CD14-positive monocyte (primary cell): ENCODE results near the gene IQCN. TPM values are rescaled to one million over a fixed set of nuclear protein-coding genes. Genes with fewer than 3 reads are reported as not detected.

Experiments used
- DNase-seq, 3 donors: peaks; one replicate each; pipeline ENCODE4 v3.0.0-alpha.2; 2011 to 2022
- H2AFZ ChIP-seq: 2 replicates; pipeline ENCODE4 v1.6.0; 2012; ENCODE audit warnings: mild to moderate bottlenecking, low read depth, low read length, inconsistent platforms; ENCODE audit not compliant: insufficient read depth, poor library complexity, severe bottlenecking
- H3K27ac ChIP-seq, 2 donors: 1 replicate in 1 of 2; 2 replicates in 1 of 2; pipeline ENCODE4 v1.5.1; 2012 to 2013; ENCODE audit warnings: low read length in 2 of 2, control low read depth in 1 of 2, inconsistent platforms in 1 of 2, low read depth in 1 of 2, mild to moderate bottlenecking in 1 of 2
- H3K27me3 ChIP-seq, 2 donors: one replicate each; pipeline versions ENCODE4 v1.6.0 to v1.6.1; 2011 to 2013; ENCODE audit warnings: low read length in 2 of 2; ENCODE audit not compliant: control insufficient read depth in 2 of 2, insufficient read depth in 2 of 2
- H3K36me3 ChIP-seq, 2 donors: replicated peaks in 1 of 2; 1 replicate in 1 of 2; 2 replicates in 1 of 2; pipeline versions ENCODE4 v1.5.1 to v1.6.1; 2012 to 2013; ENCODE audit warnings: low read length in 2 of 2, control low read depth in 1 of 2, inconsistent platforms in 1 of 2, mild to moderate bottlenecking in 1 of 2; ENCODE audit not compliant: insufficient read depth in 2 of 2, control insufficient read depth in 1 of 2
- H3K4me1 ChIP-seq, 2 donors: 1 replicate in 1 of 2; 2 replicates in 1 of 2; pipeline versions ENCODE4 v1.5.1 to v1.6.1; 2012 to 2013; ENCODE audit warnings: low read length in 2 of 2, control low read depth in 1 of 2, inconsistent platforms in 1 of 2, mild to moderate bottlenecking in 1 of 2, moderate library complexity in 1 of 2; ENCODE audit not compliant: insufficient read depth in 2 of 2, control insufficient read depth in 1 of 2
- H3K4me2 ChIP-seq: replicated peaks from 2 replicates; pipeline ENCODE3; 2012; ENCODE audit warnings: low read length, moderate library complexity, mild to moderate bottlenecking; ENCODE audit not compliant: poor library complexity, severe bottlenecking; ENCODE audit errors: extremely low read depth
- H3K4me3 ChIP-seq, 3 experiments: fragments of 200-600 bp in 1 of 3; sonication (generic) in 1 of 3; replicated peaks in 1 of 3; 1 replicate in 2 of 3; 2 replicates in 1 of 3; pipeline ENCODE4 v1.5.1; 2011 to 2013; ENCODE audit warnings: low read length in 3 of 3, mild to moderate bottlenecking in 3 of 3, control low read depth in 2 of 3, low read depth in 2 of 3, inconsistent platforms in 1 of 3, moderate library complexity in 1 of 3
- H3K79me2 ChIP-seq: 2 replicates; pipeline ENCODE4 v1.6.0; 2012; ENCODE audit warnings: mild to moderate bottlenecking, control low read depth, inconsistent platforms, low read length, moderate library complexity; ENCODE audit not compliant: insufficient read depth
- H3K9ac ChIP-seq: 2 replicates; pipeline ENCODE4 v1.6.0; 2017; ENCODE audit warnings: low read length, mild to moderate bottlenecking; ENCODE audit not compliant: insufficient read depth, poor library complexity, severe bottlenecking
- H3K9me3 ChIP-seq, 2 donors: replicated peaks in 1 of 2; 1 replicate in 1 of 2; 2 replicates in 1 of 2; pipeline versions ENCODE4 v1.5.1 to v1.6.1; 2012 to 2013; ENCODE audit warnings: low read length in 2 of 2, control low read depth in 1 of 2; ENCODE audit not compliant: control insufficient read depth in 1 of 2, insufficient read depth in 1 of 2
- H4K20me1 ChIP-seq: 2 replicates; pipeline ENCODE4 v1.6.0; 2012; ENCODE audit warnings: mild to moderate bottlenecking, low read length, control low read depth, moderate library complexity; ENCODE audit not compliant: insufficient read depth
- H3K27ac Mint-ChIP-seq, 7 donors: one replicate each; pipeline ENCODE4 v1.8.0; 2020; ENCODE audit warnings: mild to moderate bottlenecking in 7 of 7, mixed read lengths in 7 of 7, moderate library complexity in 6 of 7, inconsistent platforms in 2 of 7
- H3K27me3 Mint-ChIP-seq, 3 donors: one replicate each; pipeline ENCODE4 v1.8.0; 2021 to 2022; ENCODE audit warnings: low read depth in 3 of 3, mild to moderate bottlenecking in 3 of 3, mixed read lengths in 3 of 3, moderate library complexity in 3 of 3, inconsistent platforms in 1 of 3
- H3K36me3 Mint-ChIP-seq, 2 donors: one replicate each; pipeline ENCODE4 v1.8.0; 2020; ENCODE audit warnings: mixed read lengths in 2 of 2, inconsistent platforms in 1 of 2, mild to moderate bottlenecking in 1 of 2
- H3K4me1 Mint-ChIP-seq: one replicate; pipeline ENCODE4 v1.8.0; 2020; ENCODE audit warnings: mild to moderate bottlenecking, mixed read lengths
- H3K4me3 Mint-ChIP-seq, 2 donors: one replicate each; pipeline ENCODE4 v1.8.0; 2020; ENCODE audit warnings: mild to moderate bottlenecking in 2 of 2, mixed read lengths in 2 of 2, moderate library complexity in 1 of 2
- H3K9me3 Mint-ChIP-seq, 7 donors: one replicate each; pipeline ENCODE4 v1.8.0; 2020 to 2022; ENCODE audit warnings: mixed read lengths in 7 of 7, mild to moderate bottlenecking in 6 of 7, moderate library complexity in 6 of 7, inconsistent platforms in 2 of 7
- WGBS: methylation state at CpG from one replicate; pipeline ENCODE4 v1.1.5; 2013; ENCODE audit warnings: missing lambda C conversion rate; ENCODE audit not compliant: insufficient coverage; 5-methylcytosine and 5-hydroxymethylcytosine counted together
- intact Hi-C, 2 donors: fragments of 100-400 bp; cut with micrococcal nuclease; formaldehyde crosslinking; loops; one replicate each; pipeline versions ENCODE4 v1.15.0 to v1.15.1; 2023
- polyA plus RNA-seq, 3 donors: library from polyadenylated mRNA; depleted of rRNA in 1 of 3; unstranded in 2 of 3; stranded (reverse) in 1 of 3; fragments of 300-500 nt in 2 of 3; fragments of >200 nt in 1 of 3; fragmentation: Illumina TruSeq in 2 of 3; gene quantifications; 1 replicate in 2 of 3; 2 replicates in 1 of 3; pipeline ENCODE4 v1.2.3, GENCODE V29; 2012 to 2021
- TF ChIP-seq, protein P1 (sequence below): fragments of 200-600 bp; IDR thresholded peaks from one replicate; pipeline ENCODE4 v1.8.0; 2022; ENCODE audit warnings: antibody characterized with exemption, mild to moderate bottlenecking

The IQCN gene
- polyA plus RNA-seq, 3 donors, result 6.9 TPM; not detected in 2

DNA sequence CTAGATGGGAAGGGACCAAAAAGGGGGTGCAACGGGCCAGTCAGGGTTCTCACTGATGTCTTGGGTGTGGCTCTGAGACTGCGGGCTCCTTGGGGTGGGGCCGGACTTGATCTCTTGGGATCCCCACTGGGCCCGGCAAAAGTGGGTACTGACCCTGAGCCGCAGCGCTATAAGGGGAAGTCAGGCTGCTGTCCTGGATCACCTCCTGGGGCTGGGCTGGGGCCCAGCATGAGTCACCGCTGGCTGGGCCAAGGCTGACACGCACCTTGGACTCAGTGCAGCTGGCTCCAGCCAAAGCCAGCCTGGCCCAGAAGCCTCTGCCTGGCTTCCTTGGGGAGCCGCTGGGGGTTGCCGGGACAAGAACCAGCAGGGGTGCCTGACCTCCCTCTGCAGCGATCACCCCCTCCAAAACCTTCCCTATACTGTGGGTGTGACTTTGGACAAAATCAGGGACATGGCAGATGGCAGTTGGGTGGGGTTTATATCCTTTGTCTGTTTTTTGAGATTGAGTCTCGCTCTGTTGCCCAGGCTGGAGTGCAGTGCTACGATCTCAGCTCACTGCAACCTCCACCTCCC lies 617 bp upstream of the IQCN start:
- H3K4me1 Mint-ChIP-seq, result peaks cover 41% of the 10 kb centered on the region

DNA sequence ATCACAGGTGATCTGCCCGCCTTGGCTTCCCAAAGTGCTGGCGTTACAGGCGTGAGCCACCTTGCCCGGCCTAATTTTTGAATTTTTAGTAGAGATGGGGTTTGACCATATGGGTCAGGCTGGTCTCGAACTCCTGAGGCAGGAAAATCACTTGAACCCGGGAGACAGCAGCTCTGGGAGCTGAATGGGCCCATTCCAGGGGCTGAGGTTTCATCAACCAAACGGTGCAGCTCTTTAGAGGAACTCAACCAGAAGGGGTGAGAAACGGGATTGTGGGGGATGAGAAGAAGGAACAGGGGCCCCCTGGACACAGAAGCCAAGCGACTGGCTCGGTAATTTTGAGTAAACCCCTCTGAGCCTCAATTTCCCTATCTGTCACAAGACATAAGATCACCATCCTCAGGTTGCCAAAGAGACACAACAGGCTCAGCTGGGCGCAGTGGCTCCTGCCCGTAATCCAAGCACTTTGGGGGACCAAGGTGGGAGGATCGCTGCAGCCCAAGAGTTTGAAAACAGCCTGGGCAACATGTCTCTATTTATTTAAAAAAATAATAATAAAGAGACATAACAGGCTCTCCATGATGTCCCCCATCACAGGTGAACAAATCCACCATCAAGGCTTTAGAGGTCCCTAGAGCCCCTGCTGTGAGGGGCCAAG lies 562 bp downstream of the IQCN start:
- TF ChIP-seq, protein P1, sequence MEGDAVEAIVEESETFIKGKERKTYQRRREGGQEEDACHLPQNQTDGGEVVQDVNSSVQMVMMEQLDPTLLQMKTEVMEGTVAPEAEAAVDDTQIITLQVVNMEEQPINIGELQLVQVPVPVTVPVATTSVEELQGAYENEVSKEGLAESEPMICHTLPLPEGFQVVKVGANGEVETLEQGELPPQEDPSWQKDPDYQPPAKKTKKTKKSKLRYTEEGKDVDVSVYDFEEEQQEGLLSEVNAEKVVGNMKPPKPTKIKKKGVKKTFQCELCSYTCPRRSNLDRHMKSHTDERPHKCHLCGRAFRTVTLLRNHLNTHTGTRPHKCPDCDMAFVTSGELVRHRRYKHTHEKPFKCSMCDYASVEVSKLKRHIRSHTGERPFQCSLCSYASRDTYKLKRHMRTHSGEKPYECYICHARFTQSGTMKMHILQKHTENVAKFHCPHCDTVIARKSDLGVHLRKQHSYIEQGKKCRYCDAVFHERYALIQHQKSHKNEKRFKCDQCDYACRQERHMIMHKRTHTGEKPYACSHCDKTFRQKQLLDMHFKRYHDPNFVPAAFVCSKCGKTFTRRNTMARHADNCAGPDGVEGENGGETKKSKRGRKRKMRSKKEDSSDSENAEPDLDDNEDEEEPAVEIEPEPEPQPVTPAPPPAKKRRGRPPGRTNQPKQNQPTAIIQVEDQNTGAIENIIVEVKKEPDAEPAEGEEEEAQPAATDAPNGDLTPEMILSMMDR, result no peak
- H3K27ac ChIP-seq, result peak overlapping the region in 1 of 2 donors; percentile 82
- WGBS, result 95% methylated on average over 3 of the region's 13 CpGs
- H3K4me1 ChIP-seq, result peaks cover 31 to 42% of the 10 kb centered on the region in 2 donors
- H3K27me3 ChIP-seq, result no peaks in the 10 kb centered on the region
- DNase-seq, result no peak
- H3K27ac Mint-ChIP-seq, result peak overlapping the region in 2 of 7 donors; percentile 30 to 38
- H2AFZ ChIP-seq, result no peak overlapping the region
- peaks cover 2 to 9% of the 10 kb centered on the region in 2 donors for H3K36me3 ChIP-seq
- H3K4me2 ChIP-seq, result no peak overlapping the region
- H3K4me1 Mint-ChIP-seq, result peaks cover 43% of the 10 kb centered on the region
- H4K20me1 ChIP-seq, result peaks cover 90% of the 10 kb centered on the region
- no peak overlapping the region for H3K4me3 ChIP-seq
- H3K79me2 ChIP-seq, result peaks cover 20% of the 10 kb centered on the region
- no peaks in the 10 kb centered on the region for H3K9me3 ChIP-seq
- H3K4me3 Mint-ChIP-seq, result no peak overlapping the region
- H3K9ac ChIP-seq, result no peak overlapping the region
- H3K36me3 Mint-ChIP-seq, result peaks cover 11 to 44% of the 10 kb centered on the region in 2 donors
- intact Hi-C loops, result loop anchor here (5.0 to 10.0 kb wide), 2 partner anchors 141 to 144 kb away; partner anchors contain the start of gene SSBP4 (in 2 of the 2)
- H3K9me3 Mint-ChIP-seq, result peaks cover 0 to 1% (median 0%) of the 10 kb centered on the region in 7 donors
- peaks cover 0 to 13% (median 2%) of the 10 kb centered on the region in 3 donors for H3K27me3 Mint-ChIP-seq

More for the DNA sequence above, 617 bp upstream of the IQCN start:
- no peaks in the 10 kb centered on the region for H3K9me3 ChIP-seq
- H3K4me1 ChIP-seq, result peaks cover 32 to 42% of the 10 kb centered on the region in 2 donors
- peak overlapping the region in 1 of 3 experiments; percentile 12 for H3K4me3 ChIP-seq
- Mint-ChIP-seq H3K27me3 (peaks cover 0 to 17% (median 2%) of the 10 kb centered on the region in 3 donors), H3K4me3 (peak overlapping the region; percentile 35 to 58), H3K27ac (peak overlapping the region; percentile 54 to 84 (median 70)), H3K36me3 (peaks cover 20 to 55% of the 10 kb centered on the region in 2 donors), H3K9me3 (peaks cover 0 to 6% (median 3%) of the 10 kb centered on the region in 7 donors)
- WGBS, result 27% methylated on average over 7 of the region's 13 CpGs
- DNase-seq, result peak; percentile 92 to 95 (median 95)
- H3K79me2 ChIP-seq, result peaks cover 32% of the 10 kb centered on the region
- peak overlapping the region; percentile 8 for H3K4me2 ChIP-seq
- peak overlapping the region; percentile 29 to 82 for H3K27ac ChIP-seq
- peaks cover 6 to 15% of the 10 kb centered on the region in 2 donors for H3K36me3 ChIP-seq
- peak overlapping the region; percentile 16 for H3K9ac ChIP-seq
- no peak overlapping the region for H2AFZ ChIP-seq
- peaks cover 94% of the 10 kb centered on the region for H4K20me1 ChIP-seq
- TF ChIP-seq, protein P1, result no peak
- H3K27me3 ChIP-seq, result no peaks in the 10 kb centered on the region
- intact Hi-C loops, result loop anchor here (5.0 to 10.0 kb wide), 2 partner anchors 140 to 142 kb away; partner anchors contain the start of gene SSBP4 (in 2 of the 2)
